Measurements from ENCODE around the gene HRH3. TPM values are rescaled to one million over a fixed set of nuclear protein-coding genes. Genes with fewer than 3 reads are reported as not detected.

Gene HRH3
- total and polyA plus RNA-seq, 9 donors, result not detected

- Histone ChIP-seq H3K9me3 (no peaks in the 10 kb centered on the region), H3K4me1 (ENCODE audit: insufficient read depth) (peaks cover 8% of the 10 kb centered on the region), H3K36me3 (no peaks in the 10 kb centered on the region), H3K27ac (no peak overlapping the region), H3K4me3 (no peak overlapping the region), H3K27me3 (no peaks in the 10 kb centered on the region)
- no peak for DNase-seq
- TF ChIP-seq POLR2A (IDR thresholded peaks at IDR 0.05) (no peak), CTCF (IDR thresholded peaks at IDR 0.05) (no peak), EP300 (IDR thresholded peaks at IDR 0.05) (no peak)
- WGBS, 3 donors, result 60 to 69% (median 69%) methylated on average over 5 of the region's 5 CpGs
- intact Hi-C loops (cut with DNase I), result no loop called here
These were observed 14.3 kb upstream of the HRH3 start for GRCh38 chr20:62234339-62234738.

GRCh38 chr20:62233684-62234083 lies 13.6 kb upstream of the HRH3 start:
- intact Hi-C loops (cut with DNase I), result no loop called here
- H3K4me1 ChIP-seq (ENCODE audit: insufficient read depth), result peaks cover 7% of the 10 kb centered on the region
- TF ChIP-seq EP300 (IDR thresholded peaks at IDR 0.05) (no peak), POLR2A (IDR thresholded peaks at IDR 0.05) (no peak), CTCF (IDR thresholded peaks at IDR 0.05) (no peak)
- DNase-seq, result no peak
- 90 to 93% (median 92%) methylated on average over 4 of the region's 4 CpGs for WGBS, 3 donors
- no peaks in the 10 kb centered on the region for H3K9me3 ChIP-seq
- no peaks in the 10 kb centered on the region for H3K36me3 ChIP-seq
- H3K4me3 ChIP-seq, result no peak overlapping the region
- no peaks in the 10 kb centered on the region for H3K27me3 ChIP-seq
- no peak overlapping the region for H3K27ac ChIP-seq

GRCh38 chr20:62232770-62233645 lies 12.9 kb upstream of the HRH3 start:
- Histone ChIP-seq H3K27me3 (no peaks in the 10 kb centered on the region), H3K27ac (no peak overlapping the region), H3K4me1 (ENCODE audit: insufficient read depth) (peaks cover 7% of the 10 kb centered on the region), H3K9me3 (no peaks in the 10 kb centered on the region), H3K36me3 (no peaks in the 10 kb centered on the region), H3K4me3 (no peak overlapping the region)
- DNase-seq, result no peak
- no peak for TF ChIP-seq CTCF (IDR thresholded peaks at IDR 0.05)
- TF ChIP-seq POLR2A (IDR thresholded peaks at IDR 0.05), result no peak
- TF ChIP-seq EP300 (IDR thresholded peaks at IDR 0.05), result no peak
- intact Hi-C loops (cut with DNase I), result no loop called here
- WGBS, 3 donors, result 58 to 64% (median 58%) methylated on average over 18 of the region's 18 CpGs

- no peaks in the 10 kb centered on the region for H3K36me3 ChIP-seq
- WGBS, 3 donors, result 83 to 92% (median 87%) methylated on average over 7 of the region's 7 CpGs
- no peak overlapping the region for H3K27ac ChIP-seq
- no peak for TF ChIP-seq POLR2A (IDR thresholded peaks at IDR 0.05)
- TF ChIP-seq CTCF (IDR thresholded peaks at IDR 0.05), result no peak
- TF ChIP-seq EP300 (IDR thresholded peaks at IDR 0.05), result no peak
- H3K27me3 ChIP-seq, result no peaks in the 10 kb centered on the region
- no peak overlapping the region for H3K4me3 ChIP-seq
- no peaks in the 10 kb centered on the region for H3K9me3 ChIP-seq
- intact Hi-C loops (cut with DNase I), result no loop called here
- DNase-seq, result no peak
- peaks cover under 1% of the 10 kb centered on the region for H3K4me1 ChIP-seq (ENCODE audit: insufficient read depth)
These were observed 12.1 kb upstream of the HRH3 start for GRCh38 chr20:62232194-62232593.

Data from ovary (tissue), 9 donors.